H1 (cell line): ENCODE results near the gene TPSG1. TPM values are rescaled to one million over a fixed set of nuclear protein-coding genes. Genes with fewer than 3 reads are reported as not detected.

ENCODE experiments used
- CBX8 ChIP-seq: fragments of 300-800, 300-1000 bp; sonication (generic); IDR thresholded peaks from 2 replicates; pipeline ENCODE4 v1.7.1; 2016; ENCODE audit warnings: low read depth, low read length, borderline replicate concordance
- CEBPB ChIP-seq: IDR thresholded peaks from 2 replicates; pipeline ENCODE4 v1.6.1; 2012; ENCODE audit warnings: low read depth, low read length
- EGR1 ChIP-seq: IDR thresholded peaks from 2 replicates; pipeline ENCODE4 v1.6.1; 2011; ENCODE audit warnings: low read depth, low read length, borderline replicate concordance
- PHF8 ChIP-seq: fragments of 200-600 bp; sonication (generic); conservative IDR thresholded peaks from 2 replicates; pipeline ENCODE4 v1.7.1; 2012; ENCODE audit warnings: low read depth, mild to moderate bottlenecking, inconsistent platforms, low read length, moderate library complexity
- POLR2A ChIP-seq, 2 experiments: IDR thresholded peaks; 1 replicate in 1 of 2; 2 replicates in 1 of 2; pipeline ENCODE4 v1.6.1; 2011; ENCODE audit warnings: low read depth in 2 of 2, low read length in 2 of 2, mild to moderate bottlenecking in 2 of 2; ENCODE audit errors: control extremely low read depth in 1 of 2
- SP1 ChIP-seq: IDR thresholded peaks from 2 replicates; pipeline ENCODE4 v1.6.1; 2011; ENCODE audit warnings: low read depth, low read length
- polyA plus RNA-seq, 7 experiments: library from polyadenylated mRNA; depleted of rRNA in 3 of 7; stranded (reverse) in 5 of 7; unstranded in 2 of 7; fragments of >200 nt in 5 of 7; fragments of 200-250 nt in 2 of 7; gene quantifications; 1 replicate in 5 of 7; 2 replicates in 1 of 7; 4 replicates in 1 of 7; pipeline versions ENCODE4 v1.2.1 to v1.2.3, GENCODE V29; 2011 to 2013; ENCODE audit warnings: missing spikeins in 2 of 7, mixed read lengths in 2 of 7
- total RNA-seq: library from RNA; stranded (reverse); fragmentation: NEBNext Ultra II Directional; extraction: Animal tissue kit (Norgen Biotek cat#: 25700); gene quantifications from 2 replicates; pipeline ENCODE4 v1.2.1, GENCODE V29; 2021
- TF ChIP-seq, protein P1 (sequence below): fragments of 300-600 bp; sonication (generic); IDR thresholded peaks from 2 replicates; pipeline ENCODE4 v1.7.1; 2012; ENCODE audit warnings: low read length, moderate library complexity, mild to moderate bottlenecking, inconsistent platforms; ENCODE audit not compliant: insufficient replicate concordance
- TF ChIP-seq, protein P2 (sequence below): IDR thresholded peaks from 2 replicates; pipeline ENCODE4 v1.6.1; 2012; ENCODE audit warnings: inconsistent platforms

Gene TPSG1
- total and polyA plus RNA-seq, 2 of the 8 experiments (the other 6 are each of a cell fraction or from before 2014, with no cell fraction given): not detected

DNA sequence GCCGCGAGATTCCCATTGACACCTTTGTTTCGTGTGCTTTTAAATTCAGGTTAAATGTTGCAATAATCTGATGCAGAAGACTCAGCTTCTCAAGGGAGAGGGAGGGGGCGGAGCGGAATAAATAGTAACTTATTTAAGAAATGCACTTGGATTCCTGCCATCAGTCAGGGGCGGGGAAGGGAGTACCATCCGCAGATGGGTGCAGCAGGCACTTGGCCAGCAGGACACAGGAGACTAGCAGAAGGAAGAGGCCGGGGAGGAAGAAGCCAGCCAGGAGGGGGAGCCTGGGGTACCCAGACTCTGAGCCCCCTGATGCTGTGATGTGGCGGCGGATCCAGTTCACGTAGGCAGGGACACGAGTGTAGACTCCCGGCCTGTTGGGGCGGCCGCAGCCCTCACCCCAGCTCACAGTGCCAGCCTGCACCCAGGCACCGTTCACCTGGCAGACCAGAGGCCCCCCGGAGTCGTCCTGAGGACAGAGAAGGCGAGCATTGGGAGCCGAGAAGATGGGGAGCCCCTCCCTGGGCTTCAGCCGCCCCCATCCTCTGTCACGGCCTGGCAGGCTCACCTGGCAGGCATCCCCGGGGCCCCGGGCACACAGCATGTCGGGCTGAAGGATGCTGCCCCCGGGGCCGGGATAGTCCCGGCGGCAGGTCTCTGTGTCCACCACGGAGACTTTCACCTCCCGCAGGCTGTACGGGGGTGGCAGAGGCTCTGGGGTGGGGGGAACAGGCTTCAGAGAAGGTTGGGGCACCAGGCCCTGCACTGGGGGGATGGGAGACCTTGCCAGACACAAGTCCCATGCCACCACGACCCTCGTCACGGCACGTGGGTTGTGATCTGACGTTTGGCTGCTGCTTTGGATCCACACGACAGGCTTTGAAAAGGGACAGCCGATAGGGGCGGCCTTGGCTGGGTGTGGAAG is 3.2 kb downstream of the TPSG1 start (continued):
- TF ChIP-seq POLR2A (IDR thresholded peaks at IDR 0.05; ENCODE audit: control extremely low read depth in 1 of 2, low read depth in 2 of 2, low read length in 2 of 2) (no peak), CBX8 (no peak), EGR1 (no peak), PHF8 (no peak), SP1 (no peak), CEBPB (no peak)
- TF ChIP-seq, protein P1, sequence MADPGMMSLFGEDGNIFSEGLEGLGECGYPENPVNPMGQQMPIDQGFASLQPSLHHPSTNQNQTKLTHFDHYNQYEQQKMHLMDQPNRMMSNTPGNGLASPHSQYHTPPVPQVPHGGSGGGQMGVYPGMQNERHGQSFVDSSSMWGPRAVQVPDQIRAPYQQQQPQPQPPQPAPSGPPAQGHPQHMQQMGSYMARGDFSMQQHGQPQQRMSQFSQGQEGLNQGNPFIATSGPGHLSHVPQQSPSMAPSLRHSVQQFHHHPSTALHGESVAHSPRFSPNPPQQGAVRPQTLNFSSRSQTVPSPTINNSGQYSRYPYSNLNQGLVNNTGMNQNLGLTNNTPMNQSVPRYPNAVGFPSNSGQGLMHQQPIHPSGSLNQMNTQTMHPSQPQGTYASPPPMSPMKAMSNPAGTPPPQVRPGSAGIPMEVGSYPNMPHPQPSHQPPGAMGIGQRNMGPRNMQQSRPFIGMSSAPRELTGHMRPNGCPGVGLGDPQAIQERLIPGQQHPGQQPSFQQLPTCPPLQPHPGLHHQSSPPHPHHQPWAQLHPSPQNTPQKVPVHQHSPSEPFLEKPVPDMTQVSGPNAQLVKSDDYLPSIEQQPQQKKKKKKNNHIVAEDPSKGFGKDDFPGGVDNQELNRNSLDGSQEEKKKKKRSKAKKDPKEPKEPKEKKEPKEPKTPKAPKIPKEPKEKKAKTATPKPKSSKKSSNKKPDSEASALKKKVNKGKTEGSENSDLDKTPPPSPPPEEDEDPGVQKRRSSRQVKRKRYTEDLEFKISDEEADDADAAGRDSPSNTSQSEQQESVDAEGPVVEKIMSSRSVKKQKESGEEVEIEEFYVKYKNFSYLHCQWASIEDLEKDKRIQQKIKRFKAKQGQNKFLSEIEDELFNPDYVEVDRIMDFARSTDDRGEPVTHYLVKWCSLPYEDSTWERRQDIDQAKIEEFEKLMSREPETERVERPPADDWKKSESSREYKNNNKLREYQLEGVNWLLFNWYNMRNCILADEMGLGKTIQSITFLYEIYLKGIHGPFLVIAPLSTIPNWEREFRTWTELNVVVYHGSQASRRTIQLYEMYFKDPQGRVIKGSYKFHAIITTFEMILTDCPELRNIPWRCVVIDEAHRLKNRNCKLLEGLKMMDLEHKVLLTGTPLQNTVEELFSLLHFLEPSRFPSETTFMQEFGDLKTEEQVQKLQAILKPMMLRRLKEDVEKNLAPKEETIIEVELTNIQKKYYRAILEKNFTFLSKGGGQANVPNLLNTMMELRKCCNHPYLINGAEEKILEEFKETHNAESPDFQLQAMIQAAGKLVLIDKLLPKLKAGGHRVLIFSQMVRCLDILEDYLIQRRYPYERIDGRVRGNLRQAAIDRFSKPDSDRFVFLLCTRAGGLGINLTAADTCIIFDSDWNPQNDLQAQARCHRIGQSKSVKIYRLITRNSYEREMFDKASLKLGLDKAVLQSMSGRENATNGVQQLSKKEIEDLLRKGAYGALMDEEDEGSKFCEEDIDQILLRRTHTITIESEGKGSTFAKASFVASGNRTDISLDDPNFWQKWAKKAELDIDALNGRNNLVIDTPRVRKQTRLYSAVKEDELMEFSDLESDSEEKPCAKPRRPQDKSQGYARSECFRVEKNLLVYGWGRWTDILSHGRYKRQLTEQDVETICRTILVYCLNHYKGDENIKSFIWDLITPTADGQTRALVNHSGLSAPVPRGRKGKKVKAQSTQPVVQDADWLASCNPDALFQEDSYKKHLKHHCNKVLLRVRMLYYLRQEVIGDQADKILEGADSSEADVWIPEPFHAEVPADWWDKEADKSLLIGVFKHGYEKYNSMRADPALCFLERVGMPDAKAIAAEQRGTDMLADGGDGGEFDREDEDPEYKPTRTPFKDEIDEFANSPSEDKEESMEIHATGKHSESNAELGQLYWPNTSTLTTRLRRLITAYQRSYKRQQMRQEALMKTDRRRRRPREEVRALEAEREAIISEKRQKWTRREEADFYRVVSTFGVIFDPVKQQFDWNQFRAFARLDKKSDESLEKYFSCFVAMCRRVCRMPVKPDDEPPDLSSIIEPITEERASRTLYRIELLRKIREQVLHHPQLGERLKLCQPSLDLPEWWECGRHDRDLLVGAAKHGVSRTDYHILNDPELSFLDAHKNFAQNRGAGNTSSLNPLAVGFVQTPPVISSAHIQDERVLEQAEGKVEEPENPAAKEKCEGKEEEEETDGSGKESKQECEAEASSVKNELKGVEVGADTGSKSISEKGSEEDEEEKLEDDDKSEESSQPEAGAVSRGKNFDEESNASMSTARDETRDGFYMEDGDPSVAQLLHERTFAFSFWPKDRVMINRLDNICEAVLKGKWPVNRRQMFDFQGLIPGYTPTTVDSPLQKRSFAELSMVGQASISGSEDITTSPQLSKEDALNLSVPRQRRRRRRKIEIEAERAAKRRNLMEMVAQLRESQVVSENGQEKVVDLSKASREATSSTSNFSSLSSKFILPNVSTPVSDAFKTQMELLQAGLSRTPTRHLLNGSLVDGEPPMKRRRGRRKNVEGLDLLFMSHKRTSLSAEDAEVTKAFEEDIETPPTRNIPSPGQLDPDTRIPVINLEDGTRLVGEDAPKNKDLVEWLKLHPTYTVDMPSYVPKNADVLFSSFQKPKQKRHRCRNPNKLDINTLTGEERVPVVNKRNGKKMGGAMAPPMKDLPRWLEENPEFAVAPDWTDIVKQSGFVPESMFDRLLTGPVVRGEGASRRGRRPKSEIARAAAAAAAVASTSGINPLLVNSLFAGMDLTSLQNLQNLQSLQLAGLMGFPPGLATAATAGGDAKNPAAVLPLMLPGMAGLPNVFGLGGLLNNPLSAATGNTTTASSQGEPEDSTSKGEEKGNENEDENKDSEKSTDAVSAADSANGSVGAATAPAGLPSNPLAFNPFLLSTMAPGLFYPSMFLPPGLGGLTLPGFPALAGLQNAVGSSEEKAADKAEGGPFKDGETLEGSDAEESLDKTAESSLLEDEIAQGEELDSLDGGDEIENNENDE: no peak
- TF ChIP-seq, protein P2, sequence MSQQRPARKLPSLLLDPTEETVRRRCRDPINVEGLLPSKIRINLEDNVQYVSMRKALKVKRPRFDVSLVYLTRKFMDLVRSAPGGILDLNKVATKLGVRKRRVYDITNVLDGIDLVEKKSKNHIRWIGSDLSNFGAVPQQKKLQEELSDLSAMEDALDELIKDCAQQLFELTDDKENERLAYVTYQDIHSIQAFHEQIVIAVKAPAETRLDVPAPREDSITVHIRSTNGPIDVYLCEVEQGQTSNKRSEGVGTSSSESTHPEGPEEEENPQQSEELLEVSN: no peak
